Measurements from ENCODE around the gene BARHL1.

DNA sequence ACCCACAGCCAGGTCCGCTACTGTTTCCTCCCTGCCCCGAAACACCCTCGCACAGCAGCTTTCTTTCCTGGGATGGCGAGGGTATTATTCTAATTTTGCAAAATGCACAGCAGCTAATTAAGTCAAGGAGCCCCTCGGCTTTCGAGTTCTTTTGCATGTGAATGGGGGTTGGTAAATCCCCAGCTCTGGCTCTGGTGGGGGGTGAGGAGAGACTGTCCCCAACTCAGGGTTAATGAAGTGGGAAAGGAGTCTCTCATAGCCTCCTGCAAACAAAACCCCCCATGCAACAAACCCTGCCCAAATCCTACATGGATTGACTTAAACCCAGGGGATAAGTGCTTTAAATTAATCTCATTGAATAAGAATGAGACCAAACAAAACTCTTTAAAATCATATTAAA lies 8.8 kb downstream of the BARHL1 start:
- TF ChIP-seq SMC3 (IDR thresholded peaks at IDR 0.05; ENCODE audit: low read depth, low read length): no peak
- TF ChIP-seq BHLHE40 (IDR thresholded peaks at IDR 0.05; ENCODE audit: low read depth, low read length): no peak

Measured in IMR-90 (cell line).